ENCODE data around the gene TRIP6.
"Not testable (repeated sequence)": the region's sequence is repeated elsewhere in the genome, so short reads cannot be mapped to it uniquely, and the experiment has no call there.

The TRIP6 gene

GRCh38 chr7:100919779-100920437 is 52.7 kb downstream of the TRIP6 start:
- DNase-seq: not testable (repeated sequence)

GRCh38 chr7:100921039-100921438 is 53.9 kb downstream of the TRIP6 start:
- no peak for DNase-seq

Measured in inflammatory macrophage (primary cell).